D341Med (cell line): ENCODE measurements around the gene MYOZ3.

Experiments
- DNase-seq: peaks from one replicate; pipeline ENCODE4 v3.0.0; 2012; ENCODE audit warnings: low spot score

MYOZ3 gene

DNA sequence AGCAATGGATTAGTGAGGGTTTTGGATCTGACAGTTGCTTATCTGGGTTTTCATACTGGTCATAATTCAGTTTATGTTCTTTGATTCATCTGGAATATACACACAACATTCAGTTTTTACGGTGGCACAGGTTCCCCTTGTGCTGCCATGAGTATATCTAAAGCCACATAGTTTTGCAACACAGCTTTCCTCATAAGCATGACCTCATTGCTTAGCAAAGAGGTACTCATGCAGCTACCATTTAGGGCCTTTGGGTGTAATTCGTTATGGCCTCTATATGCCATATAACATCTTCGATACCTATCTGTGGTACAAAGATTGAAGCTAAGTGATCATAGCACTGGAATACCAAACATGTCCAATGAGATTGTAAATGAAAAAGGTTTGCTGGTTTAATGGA, 42.7 kb downstream of the MYOZ3 start:
- no peak for DNase-seq

DNA sequence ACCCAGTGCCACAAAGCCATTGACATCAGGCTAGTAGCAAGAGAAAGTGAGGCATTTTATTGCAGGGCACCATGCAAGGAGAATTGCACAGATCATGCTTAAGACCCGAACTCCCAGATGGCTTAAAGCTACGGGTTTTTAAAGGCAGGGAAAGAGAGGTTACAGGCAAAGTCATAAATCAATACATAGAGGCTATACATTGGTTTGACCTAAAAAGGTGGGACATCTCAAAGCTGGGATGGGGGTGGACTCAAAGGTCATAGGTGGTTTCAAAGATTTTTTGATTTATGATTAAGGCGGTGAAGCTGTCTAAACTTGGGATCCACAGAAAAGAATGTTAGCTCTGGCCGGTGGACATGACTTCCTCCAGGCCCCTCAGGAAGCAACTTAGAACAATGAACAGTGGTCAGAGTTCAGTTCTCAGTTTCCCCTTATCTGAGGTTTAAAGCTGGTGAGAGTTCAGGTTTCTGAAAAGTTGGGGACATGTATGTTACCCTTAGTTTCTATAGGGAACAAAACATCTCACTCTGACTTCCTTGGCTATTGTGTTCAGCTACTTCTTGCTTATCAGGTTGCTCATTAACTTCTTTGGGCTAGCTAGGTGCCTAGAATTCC, 45.8 kb downstream of the MYOZ3 start:
- DNase-seq: no peak

DNA sequence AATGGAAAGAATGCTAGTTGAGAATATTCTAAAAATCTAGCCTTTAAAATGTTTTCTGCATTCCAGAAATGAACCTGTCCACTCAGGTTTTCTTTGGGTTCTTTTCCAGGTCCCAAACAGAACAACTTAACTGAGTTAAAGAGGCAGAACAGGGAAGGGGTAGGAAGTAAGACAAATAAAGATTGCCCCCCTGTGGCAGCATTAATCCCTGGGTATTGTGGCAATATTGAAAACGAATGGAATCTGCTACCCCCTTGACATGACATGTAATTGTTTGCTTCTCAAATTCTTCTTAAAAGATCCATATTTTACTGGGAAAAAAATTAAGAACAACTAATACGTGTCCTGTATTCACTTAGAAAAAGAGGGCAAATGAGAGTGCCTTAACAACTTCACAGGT, 49.1 kb downstream of the MYOZ3 start:
- no peak for DNase-seq

DNA sequence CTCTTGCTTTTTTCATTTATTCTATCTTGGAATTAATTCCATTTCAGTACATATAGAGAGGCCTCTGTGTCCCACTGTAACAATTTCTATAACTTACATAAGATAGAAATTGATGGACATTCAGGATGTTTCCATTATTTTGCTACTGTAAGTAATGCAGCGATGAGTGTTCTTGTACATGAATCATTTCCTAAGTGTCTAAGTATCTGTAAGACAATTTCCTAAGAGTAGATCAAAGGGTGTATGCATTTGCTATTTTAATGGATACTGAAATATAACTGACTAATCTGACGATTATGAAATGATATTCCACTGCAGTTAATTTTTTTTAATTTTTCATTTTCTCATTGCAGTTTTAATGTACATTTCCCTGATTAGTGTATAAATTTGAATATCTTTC, 62.8 kb downstream of the MYOZ3 start:
- DNase-seq: no peak
